Embryonic facial prominence (tissue), 1 donor: ENCODE data around the gene AUTS2.

Source experiments
- DNase-seq: peaks from one replicate; pipeline ENCODE4 v3.0.0-alpha.2; 2016; ENCODE audit errors: extremely low spot score

Gene AUTS2

DNA sequence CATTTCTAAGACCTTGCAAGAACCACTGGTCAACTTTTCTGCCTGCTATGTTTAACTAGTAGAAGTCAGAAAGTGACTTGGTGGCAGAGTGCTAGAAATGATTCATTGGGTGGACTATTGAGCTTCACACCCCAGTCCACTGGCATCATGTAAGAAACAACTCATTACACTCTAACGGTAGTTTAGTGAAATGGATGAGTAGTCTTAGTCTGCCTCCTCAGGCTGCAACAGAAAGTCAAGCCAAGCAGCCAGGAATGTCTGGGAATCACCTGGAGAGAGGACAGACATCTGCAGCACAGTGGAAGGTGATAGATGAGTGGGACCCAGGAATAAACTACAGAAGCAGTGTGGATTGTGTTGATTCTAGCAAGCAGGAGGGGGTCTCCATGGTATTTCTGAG, 125.4 kb downstream of the AUTS2 start:
- DNase-seq = no peak

- DNase-seq = no peak
Measured at GRCh38 chr7:69728304-69728703, 130.0 kb downstream of the AUTS2 start.

DNA sequence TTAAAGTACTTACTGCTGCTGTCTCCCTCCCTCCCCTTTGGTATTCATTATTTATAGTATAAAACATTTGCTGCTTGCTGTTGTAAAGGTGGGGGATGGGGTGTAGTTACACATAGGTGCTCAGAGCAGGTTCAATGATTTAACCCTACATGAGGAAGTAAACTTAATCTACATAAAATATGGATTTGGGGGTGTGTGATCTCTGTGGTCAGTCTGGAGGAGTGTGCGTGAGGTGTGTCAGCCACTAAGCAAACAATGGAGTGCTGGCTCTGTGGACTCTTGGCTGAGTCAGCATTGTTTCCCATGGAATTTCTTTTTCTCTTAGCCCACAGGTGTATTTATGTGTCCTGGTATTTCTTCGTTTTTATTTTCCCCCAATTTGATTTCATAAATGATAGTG, 133.9 kb downstream of the AUTS2 start:
- DNase-seq = no peak

DNA sequence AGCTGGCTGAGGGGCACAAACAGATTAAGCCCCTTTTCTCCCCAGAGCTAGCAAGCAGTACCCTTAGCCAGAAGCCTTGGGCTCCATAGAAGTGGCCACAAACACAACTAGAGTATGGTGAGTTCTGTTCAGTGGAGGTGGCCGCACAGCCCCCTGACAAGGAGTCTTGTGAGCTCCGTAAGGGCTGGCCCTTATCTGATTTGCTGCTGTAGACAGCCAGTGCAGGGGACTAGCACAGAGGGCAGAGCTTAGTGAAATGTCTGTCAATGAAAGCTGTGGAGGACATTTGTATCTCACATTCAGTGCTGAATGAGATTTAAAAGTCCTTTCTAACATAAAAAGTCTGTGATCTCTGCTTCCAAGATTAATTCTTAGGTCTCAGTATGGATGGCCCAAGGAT, 137.3 kb downstream of the AUTS2 start:
- DNase-seq = no peak

DNA sequence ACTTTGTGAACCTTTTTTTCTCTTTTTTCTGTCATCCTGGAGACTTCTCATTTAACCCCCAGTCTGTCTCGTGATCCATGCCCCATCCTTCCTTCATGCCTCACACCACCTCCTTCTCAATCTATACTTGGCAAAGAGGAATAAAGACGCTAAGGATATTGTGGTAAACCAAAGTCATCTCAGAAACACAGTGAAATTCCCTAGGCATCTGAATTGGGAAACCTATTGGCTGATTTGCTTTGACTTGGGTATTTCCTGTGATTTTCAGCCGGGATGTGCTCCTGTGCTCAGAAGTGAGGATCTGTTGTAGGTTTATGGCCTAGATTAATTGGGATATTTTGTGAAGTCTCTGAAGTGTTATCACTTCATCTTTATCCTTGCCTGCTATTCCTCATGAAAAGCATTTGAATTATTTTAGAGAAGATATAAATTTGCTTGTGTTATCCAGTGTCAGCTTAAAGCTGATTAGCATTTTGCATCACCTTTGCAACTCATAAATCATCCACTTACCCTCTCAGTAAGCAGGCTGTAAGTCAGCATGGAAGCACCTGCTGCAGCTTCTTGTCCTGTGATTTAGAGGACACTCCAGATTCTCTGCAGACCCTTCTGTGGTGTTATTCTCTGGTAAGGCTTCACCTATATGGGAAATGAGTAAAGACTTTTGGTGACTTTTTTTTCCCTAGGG, 138.0 kb downstream of the AUTS2 start:
- no peak for DNase-seq

DNA sequence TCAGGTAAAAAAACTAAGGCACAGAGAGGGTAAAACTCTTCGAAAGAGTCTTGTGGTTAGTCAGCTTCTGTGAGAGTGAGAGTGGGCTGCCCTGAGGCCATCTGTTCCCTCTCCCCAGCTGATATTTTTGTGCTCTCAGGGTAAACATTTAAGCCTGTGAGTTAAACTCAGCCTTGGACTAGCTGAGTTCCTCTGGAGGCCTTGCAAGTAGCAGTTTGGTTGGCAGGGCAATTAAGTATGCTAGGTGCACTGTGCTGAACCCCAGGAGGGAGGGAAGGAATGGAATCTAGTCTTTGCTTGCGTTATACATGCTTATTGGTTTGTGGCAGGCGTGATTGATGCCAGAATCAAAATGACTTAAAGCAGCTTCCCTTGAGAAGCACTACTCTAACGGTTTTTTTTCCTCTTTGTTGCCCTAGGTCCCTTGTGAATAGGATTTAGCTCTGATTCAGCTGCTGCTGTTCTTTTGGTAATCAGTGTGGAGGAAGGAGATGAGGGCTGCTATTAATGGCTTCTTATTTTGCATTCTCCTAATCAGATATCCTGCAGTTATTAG, 140.2 kb downstream of the AUTS2 start:
- DNase-seq = no peak

DNA sequence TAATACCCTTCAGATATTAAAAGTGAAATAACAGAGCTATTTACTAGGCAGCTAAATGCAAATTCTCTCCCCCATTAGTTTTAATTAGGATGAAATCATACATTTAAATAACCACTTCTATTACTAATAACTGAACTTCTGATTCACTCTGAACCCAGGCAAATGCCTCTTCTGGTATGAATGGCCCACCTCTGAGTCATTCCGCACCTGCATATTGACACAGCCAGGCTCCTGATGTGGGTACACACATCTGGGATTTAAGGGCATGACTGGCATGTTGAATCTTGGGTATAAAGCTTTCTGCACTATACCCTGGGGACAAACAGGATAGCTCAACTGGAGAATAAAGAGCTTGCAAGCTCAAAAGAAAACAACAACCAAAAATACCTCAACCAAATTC, 140.9 kb downstream of the AUTS2 start:
- DNase-seq = no peak

DNA sequence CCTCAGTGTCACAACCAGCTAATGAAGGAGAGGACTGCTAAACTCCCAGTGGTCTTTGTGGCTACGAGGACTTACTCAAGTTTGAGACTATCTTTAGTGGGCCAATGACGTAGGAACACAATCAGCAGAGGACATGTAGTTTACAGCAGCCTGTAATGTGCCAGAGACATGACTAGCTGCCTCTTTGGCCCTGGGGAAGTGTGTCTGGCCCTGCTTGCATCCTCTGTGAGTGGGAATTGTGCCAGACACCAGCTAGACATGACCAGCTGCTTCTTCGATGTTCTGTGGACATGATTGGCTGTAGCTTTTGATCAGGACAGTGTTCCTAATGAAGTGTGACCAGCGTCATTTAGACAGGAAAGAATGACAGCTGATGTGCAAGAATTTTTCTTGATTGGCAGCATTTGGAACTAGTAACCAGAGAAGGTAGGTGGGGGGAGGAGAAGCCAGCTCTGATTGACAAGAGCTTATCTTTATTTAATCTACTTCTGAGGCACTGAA, 141.7 kb downstream of the AUTS2 start:
- DNase-seq = no peak

DNA sequence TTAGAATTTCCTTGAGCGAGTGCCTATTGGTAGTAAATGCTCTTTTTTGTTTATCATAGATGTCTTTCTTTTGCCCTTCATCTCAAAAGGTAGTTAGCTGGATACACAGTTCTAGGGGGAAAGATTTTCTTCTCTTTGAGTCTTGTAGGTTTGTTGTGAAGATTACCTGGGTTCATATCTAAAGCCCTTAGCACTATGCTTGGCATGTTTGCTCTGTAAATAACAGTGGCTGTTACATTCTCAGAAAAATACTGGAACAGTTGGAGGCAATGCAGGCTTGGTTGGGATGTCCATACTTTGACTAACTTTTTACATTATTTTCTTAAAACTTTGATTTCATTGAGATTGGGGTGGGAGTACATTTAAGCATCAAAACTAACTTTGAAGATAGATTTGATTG, 144.0 kb downstream of the AUTS2 start:
- DNase-seq = no peak

DNA sequence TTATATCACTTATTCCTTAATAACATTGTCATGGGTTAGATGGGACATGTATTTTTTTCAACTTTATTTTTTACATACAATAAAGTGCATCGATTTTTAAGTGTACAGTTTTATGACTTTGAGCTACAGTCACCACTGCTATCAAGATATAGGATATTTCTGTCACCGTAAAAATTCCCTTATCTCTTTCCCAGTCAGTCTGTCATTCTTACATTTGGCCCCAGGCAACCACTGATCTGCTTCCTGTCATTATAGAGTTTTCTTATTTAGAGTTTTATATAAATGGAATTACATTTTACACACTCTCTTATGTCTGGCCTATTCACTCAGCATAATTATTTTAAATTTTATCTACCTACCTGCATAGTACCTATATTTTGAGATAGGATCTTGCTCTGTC, 145.2 kb downstream of the AUTS2 start:
- DNase-seq = no peak

DNA sequence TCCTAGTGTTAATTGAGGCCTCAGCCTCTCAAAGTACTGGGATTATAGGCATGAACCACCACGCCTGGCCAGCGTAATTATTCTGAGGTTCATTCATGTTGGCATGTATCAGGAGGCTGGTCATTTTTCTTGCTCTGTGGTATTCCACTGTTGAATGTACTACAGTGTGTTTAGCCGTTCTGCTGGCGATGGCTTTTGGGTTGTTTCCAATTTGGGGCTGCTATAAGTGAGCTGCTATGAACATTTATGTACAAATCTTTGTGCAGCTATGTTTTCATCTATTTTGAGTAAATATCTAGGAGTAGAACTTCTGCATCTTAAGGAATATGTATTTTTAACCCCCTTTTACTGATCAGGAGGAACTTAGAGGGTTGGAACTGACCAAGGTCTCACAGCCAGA, 145.8 kb downstream of the AUTS2 start:
- no peak for DNase-seq

DNA sequence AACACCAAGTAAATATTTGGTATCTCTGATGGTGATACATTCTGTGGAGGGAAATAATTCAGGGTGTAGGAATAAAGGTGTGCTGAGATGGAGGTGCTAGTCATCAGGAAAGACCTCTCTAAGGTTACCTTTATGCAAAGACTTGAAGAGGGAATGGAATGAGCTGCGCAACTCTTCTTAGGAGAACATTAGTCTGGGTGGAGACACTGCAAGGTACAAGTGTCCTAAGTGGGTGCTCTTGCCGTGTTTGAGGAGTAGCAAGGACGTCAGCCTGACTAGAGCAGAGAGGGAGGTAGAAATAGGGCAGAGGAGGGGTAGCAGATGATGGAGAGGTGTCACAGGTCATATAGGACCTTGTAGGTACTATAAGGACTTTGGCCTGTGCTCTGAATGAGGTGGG, 148.1 kb downstream of the AUTS2 start:
- DNase-seq = no peak

DNA sequence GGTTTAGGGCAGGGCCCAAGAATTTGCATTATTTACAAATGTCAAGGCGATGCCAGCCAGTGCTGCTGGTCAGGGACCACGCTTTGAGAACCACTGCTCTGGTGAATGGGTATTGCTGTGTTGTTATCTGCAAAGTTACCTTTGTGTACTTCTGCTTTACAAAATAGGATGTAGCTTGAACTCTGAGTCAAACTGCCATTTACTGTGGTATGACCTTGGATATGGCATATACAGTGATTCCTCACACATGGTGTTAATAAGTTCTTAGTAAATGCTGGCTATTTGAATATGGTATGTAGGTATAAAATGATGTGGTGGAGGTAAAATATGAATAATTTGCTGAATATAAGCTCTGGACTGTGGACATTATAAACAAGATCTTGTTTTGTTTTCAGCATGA, 148.9 kb downstream of the AUTS2 start:
- DNase-seq = no peak

DNA sequence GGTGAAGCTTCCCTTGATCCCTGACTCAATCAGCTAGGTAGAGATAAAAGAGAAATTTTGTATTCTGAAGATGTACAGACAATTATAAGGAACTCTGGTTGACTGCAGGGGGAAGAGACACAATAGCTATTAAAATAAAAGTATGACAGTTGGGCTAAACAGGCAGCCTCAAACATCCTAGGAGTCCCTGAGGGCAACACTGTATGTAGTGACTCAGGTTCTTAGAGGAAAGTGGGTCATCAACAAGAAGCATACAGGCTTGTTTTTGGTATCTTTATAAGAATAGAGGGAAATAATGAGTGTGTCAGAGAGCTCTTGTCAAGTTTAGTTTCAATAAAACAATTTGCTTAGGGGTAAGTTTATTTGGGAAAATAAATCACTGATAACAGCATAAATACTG, 150.3 kb downstream of the AUTS2 start:
- no peak for DNase-seq

GRCh38 chr7:69749372-69749979, 151.2 kb downstream of the AUTS2 start:
- DNase-seq = no peak

- DNase-seq = no peak
Measured at GRCh38 chr7:69749994-69750393, 151.7 kb downstream of the AUTS2 start.

GRCh38 chr7:69751026-69751425, 152.8 kb downstream of the AUTS2 start:
- no peak for DNase-seq

DNA sequence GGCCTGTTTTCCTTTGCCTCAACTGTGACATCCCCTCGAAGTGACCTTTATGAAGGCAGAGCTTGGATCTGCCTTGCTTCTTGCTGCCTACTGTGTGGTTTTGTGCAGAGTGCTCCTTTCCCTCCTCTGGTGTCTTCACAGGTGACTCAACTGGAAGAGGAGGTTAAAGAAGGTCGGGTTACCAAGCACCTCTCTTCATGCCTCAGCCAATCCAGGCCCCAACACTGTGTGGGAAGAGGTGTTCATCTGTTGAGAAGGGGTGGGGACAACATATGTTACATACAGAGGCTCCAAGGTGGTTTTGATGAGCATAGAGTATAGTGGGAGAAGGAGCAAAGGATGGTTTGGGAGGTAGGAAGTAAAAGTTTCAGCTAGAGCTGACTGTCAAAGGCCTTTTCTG, 155.7 kb downstream of the AUTS2 start:
- DNase-seq = no peak

GRCh38 chr7:69754476-69754875, 156.2 kb downstream of the AUTS2 start:
- DNase-seq = no peak

- peak; percentile 17 for DNase-seq
Measured at GRCh38 chr7:69756235-69756634, 158.0 kb downstream of the AUTS2 start.

DNA sequence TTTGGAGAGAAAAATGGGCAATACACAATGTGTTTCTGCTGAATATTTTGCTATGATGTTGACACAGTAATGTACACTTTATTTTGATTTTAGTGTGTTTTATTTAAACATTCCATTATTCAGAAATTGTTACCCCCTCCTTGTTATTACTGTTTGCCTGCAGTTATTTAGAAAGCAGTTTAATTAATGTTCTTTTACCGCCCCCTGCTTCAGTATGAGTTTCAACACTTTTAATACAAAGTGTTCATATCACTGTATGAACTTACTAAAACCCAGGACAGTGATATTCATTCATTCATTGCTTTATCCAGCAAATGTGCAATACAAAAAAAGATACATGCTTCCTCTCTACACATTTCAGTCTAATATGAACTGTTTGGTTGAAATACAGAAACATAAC, 159.3 kb downstream of the AUTS2 start:
- DNase-seq = no peak

- DNase-seq = no peak
Measured at GRCh38 chr7:69757981-69758430, 159.7 kb downstream of the AUTS2 start.

GRCh38 chr7:69759373-69759772, 161.1 kb downstream of the AUTS2 start:
- DNase-seq = no peak
